AG09309 (cell line): Measurements from ENCODE around the gene TMEM72.
A peak's percentile ranks its signal among the peaks of the same experiment; 100 is the strongest.

Experiments used
- DNase-seq: peaks from one replicate; pipeline ENCODE4 v3.0.0-alpha.2; 2010; ENCODE audit warnings: low read depth
- H3K4me3 ChIP-seq: 2 replicates; pipeline ENCODE4 v1.5.1; 2011; ENCODE audit warnings: mild to moderate bottlenecking, low read depth, low read length, moderate library complexity; ENCODE audit not compliant: control insufficient read depth
- CTCF ChIP-seq: IDR thresholded peaks from 2 replicates; pipeline ENCODE4 v1.5.1; 2011; ENCODE audit warnings: mild to moderate bottlenecking, low read depth, low read length, inconsistent platforms; ENCODE audit not compliant: insufficient read depth, control insufficient read depth; ENCODE audit errors: missing control alignments

TMEM72 gene

DNA sequence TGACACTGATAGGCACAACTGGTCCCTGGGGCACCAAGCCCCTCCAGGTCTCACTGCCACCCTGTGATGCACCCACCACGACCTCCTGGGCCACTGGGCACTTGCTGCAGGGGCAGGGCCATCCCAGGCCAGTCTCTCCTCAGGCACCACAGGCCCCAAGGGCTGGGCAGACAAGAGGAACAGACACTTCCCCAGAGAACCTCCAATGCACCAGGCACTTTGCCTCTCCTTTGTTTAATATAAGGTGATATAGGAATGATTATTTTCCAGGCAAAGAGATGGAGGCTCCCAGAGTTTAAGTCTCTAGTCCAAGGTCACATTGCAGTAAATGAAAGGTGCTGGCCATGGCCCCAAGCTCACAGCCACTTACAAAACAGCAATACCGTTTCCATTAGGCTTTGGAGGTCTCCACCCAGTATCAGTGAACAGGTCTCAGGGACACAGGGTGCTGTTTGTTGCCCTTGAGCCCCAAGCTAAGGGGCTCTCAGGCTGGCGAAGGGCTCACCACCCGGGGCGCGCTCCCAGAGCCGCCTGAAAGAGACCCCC, 63.0 kb downstream of the TMEM72 start:
- no peak for TF ChIP-seq CTCF
- no peak for DNase-seq
- H3K4me3 ChIP-seq, result peak overlapping the region; percentile 48

GRCh38 chr10:44974628-44975430, 63.7 kb downstream of the TMEM72 start:
- H3K4me3 ChIP-seq, result peak overlapping the region; percentile 48
- no peak for DNase-seq
- peak; percentile 63 for TF ChIP-seq CTCF

DNA sequence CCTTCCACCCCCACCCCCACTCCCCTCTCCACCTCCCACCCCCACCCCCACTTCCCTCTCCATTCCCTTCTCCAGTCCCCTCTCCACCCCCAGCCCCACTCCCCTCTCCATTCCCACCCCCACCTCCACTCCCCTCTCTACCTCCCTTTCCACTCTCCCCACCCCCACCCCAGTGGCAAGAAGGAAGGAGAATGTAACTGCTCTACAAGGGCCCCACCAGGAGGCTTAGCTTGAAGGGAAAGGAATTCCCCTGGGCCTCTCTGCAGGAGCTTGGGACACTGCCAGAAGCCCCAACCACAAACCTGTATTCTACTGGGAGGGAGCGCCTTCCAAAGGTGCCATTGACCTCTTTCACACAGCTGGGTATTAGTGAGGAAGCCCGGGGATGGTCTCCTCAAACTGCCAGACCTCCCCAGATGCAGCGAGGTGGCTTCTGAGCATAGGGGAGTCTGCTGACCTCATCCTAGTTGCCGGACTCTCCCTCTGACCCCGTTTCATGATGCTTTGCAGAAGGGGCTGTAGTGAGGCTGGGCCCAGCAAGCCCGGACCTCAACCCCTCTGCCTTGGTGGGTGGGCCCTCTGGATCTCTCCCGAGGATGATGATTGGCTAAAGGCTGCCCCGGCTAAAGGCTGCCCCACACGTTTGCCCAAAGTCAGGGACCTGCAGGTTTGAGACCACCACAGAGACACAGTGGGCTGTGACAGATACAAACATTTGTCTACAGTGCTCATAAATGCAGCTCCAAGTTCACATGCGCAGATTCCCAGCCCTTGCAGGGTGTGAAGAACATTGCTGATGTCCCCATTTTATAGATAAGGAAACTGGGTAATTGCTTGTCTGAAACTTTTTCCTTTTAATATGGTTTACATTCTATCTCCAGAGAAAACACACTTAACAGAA, 64.5 kb downstream of the TMEM72 start:
- H3K4me3 ChIP-seq, result no peak overlapping the region; the same call in 1 of the 2 replicates
- no peak for DNase-seq
- no peak for TF ChIP-seq CTCF

DNA sequence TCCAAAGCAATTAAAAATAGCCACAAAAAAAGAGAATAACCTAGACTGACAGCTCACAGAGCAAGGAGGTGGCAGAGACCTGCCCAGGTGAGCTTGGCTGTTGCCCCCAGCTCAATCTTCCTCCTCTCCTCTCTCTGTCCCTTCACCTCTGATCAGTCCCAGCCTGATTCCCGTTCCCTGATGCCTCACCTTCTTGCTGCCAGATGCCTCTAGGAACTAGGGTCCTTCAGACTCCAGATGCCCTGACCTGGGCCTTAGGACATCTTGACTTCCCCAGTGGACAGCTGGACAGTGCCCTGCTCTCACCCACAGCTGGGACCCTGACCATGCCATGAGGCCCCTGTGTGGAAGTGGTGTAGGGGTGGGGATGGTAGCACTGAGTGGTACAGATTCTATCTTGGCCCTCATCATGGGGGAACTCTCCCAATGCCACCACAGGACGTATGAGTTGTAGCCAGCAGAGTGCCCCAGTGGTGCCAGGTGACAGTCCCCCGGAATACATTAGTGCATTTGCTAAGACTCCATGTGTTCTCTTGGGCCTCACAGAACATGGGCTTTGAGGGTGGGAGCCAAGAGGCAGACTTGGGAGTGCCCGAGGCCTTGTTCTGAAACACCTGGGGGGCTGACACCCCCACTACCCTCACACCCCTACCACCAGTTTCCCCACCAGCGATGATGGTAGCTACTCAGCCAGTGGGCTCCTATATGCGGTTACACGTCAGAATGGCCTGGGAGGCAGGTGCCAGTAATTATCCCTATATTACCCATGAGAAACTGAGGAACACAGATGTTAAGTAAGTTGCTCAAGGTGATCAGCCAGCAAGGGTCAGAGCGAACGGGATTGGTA, 65.4 kb downstream of the TMEM72 start:
- no peak overlapping the region for H3K4me3 ChIP-seq
- no peak for DNase-seq
- TF ChIP-seq CTCF, result no peak

GRCh38 chr10:44977287-44978212, 66.4 kb downstream of the TMEM72 start:
- TF ChIP-seq CTCF, result no peak
- no peak for DNase-seq
- peak overlapping the region; percentile 66 for H3K4me3 ChIP-seq
